ENCODE data around the gene PRRT1.

DNA sequence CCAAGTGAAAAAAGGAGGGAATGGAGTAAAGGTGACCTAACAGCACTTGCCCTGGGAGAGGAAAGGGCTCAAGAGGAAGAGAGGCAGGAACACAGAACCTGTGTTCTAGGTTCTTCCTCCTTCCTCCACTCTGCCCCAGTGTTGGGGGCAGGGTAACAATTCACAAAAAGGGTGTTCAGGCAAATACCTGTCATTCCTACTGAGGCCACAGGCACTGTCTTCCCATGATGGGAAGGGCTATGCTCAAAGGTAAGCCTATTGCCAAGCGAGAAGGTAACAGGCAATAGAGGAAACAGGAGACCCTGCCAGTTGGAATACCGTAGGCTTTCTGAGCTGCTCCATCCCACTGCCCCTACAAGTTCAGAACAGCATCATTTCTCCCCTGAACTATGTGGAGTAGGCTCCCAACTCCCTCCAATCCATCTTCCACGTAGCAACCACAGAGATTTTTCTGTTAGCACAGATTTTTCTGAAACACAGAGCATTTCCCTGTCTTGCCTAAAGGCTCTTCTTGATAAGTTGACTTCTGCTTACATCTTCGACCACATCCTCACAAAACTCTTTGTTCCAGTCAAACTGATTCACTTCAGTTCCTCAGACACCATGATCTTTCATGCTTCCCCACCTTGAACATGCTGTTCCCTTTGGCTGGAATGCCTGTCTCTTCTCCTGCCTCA, 21.4 kb upstream of the PRRT1 start:
- TF ChIP-seq, protein P1, sequence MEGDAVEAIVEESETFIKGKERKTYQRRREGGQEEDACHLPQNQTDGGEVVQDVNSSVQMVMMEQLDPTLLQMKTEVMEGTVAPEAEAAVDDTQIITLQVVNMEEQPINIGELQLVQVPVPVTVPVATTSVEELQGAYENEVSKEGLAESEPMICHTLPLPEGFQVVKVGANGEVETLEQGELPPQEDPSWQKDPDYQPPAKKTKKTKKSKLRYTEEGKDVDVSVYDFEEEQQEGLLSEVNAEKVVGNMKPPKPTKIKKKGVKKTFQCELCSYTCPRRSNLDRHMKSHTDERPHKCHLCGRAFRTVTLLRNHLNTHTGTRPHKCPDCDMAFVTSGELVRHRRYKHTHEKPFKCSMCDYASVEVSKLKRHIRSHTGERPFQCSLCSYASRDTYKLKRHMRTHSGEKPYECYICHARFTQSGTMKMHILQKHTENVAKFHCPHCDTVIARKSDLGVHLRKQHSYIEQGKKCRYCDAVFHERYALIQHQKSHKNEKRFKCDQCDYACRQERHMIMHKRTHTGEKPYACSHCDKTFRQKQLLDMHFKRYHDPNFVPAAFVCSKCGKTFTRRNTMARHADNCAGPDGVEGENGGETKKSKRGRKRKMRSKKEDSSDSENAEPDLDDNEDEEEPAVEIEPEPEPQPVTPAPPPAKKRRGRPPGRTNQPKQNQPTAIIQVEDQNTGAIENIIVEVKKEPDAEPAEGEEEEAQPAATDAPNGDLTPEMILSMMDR (IDR thresholded peaks at IDR 0.05 in 8 of 11, conservative IDR thresholded peaks at IDR 0.05 in 3 of 11), result no peak
- TF ChIP-seq POLR2A (IDR thresholded peaks at IDR 0.05) (no peak), POLR2AphosphoS5 (IDR thresholded peaks at IDR 0.05) (no peak)

Measured in spleen (tissue), 7 donors.